C4-2B (cell line): ENCODE data around the gene RTEL1.

Source experiments
- CTCF ChIP-seq: fragments of 450-650 bp; conservative IDR thresholded peaks from 2 replicates; pipeline ENCODE4 v1.5.1; 2017; ENCODE audit warnings: mild to moderate bottlenecking
- ZFX ChIP-seq: fragments of 450-650 bp; IDR thresholded peaks from 2 replicates; pipeline ENCODE4 v1.6.1; 2017

GRCh38 chr20:63735859-63736718 is 78.0 kb downstream of the RTEL1 start, which contains the start of gene LIME1:
- TF ChIP-seq CTCF = no peak
- TF ChIP-seq ZFX = no peak
